IPS-15b (cell line): ENCODE data around the gene TRAPPC3.

ENCODE experiments used
- H3K27me3 ChIP-seq: one replicate; pipeline ENCODE4 v1.6.1; 2013; ENCODE audit warnings: low read length; ENCODE audit not compliant: control insufficient read depth, insufficient read depth
- H3K36me3 ChIP-seq: one replicate; pipeline ENCODE4 v1.6.1; 2013; ENCODE audit warnings: low read length; ENCODE audit not compliant: control insufficient read depth, insufficient read depth
- H3K4me1 ChIP-seq: one replicate; pipeline ENCODE4 v1.6.1; 2013; ENCODE audit warnings: mild to moderate bottlenecking, low read length; ENCODE audit not compliant: control insufficient read depth, insufficient read depth
- H3K4me3 ChIP-seq: one replicate; pipeline ENCODE4 v1.5.1; 2013; ENCODE audit warnings: low read depth, low read length
- H3K9ac ChIP-seq: one replicate; pipeline ENCODE4 v1.6.1; 2013; ENCODE audit warnings: low read depth, mild to moderate bottlenecking, low read length
- H3K9me3 ChIP-seq: one replicate; pipeline ENCODE4 v1.6.1; 2013; ENCODE audit warnings: mild to moderate bottlenecking, low read length; ENCODE audit not compliant: control insufficient read depth, insufficient read depth

TRAPPC3 gene

DNA sequence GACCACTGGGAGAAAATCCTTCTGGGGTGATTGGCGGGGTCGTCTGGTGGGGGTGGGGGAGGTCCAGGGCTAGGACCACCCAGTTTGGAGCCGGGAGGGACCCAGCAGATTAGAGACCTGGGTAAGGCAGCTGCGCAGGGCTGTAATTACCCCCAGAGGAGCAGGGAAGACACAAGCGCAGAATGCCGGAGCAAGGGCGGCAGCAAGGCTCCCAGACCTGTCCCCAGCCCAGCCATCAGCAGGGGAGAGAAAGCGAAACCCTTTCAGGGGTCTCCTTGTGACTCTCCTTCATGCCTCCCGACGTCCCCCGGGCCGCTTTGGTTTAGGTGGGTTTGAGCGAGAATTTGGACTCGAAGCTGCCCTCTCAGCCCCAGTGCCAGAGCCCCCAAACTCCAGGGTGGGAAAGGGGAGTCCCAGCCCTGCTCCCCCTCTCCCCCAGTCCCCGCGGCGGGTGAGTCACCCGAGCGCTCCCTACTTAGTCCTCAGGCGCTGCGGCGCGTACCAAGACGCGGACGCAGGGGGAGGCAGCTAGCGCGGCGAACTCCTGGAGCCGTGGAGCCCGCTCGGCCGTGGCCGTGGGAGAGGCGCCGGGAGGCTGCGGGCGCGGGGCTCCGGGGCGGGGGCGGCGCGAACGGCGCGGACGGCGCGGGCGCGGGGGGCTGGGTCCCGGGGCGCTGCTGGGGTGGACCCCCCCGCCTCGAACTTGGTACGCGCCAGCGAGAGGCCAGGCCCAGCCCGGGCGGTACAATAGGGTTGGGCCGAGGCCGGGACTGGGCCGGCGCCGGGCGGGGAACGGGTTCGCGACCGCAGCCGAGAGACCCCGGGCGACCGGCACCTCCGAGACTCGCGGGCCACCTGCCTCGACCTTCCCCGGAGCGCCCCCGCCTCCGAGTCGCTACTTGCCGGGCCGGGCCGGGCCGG is 6.4 kb upstream of the TRAPPC3 start, which contains the start of gene MAP7D1:
Gene MAP7D1 (plus strand): TSS at position 753 of the 921 bp plus-strand sequence. CDS start 258 bp downstream, outside the sequence.
- Histone ChIP-seq H3K9me3 (no peaks in the 10 kb centered on the region), H3K4me3 (peak within 1 kb of the TSS; percentile 74), H3K27me3 (peaks cover 51% of the 10 kb centered on the region), H3K36me3 (no peaks in the 10 kb centered on the region), H3K9ac (peak within 1 kb of the TSS; percentile 24), H3K4me1 (peaks cover 6% of the 10 kb centered on the region)

DNA sequence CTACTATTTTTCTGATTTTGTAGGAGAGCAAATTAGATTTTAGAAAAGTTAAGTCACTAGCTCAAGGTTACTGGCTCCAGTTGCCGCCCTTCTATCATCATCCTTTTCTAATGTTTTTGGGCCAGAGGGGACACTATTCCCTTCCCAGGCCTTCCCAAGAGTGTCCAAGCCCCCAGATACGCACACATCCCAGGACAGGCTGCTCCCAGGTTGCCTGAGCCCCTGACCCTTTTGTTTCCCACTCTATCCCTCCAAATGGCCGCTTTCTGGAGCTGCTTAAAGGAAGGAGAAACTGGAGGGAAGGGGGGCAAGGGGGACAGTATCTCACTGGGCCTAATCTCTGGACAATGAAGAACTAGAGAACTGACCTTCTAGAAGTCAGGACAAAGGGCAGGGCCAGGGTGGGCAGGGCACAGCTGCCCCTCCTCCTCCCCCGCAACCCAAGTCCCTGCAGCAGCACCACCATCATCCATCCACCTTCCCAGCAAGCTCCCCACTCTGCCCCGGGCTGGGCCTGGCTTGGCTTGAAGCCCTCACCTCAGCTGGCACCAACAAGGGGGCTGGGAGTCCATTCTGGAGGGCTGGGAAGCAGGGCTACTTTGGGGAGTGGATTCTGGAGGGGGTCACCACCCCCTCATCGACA is 5.6 kb upstream of the TRAPPC3 start:
- Histone ChIP-seq H3K9me3 (no peaks in the 10 kb centered on the region), H3K27me3 (peaks cover 57% of the 10 kb centered on the region), H3K36me3 (no peaks in the 10 kb centered on the region), H3K9ac (no peak overlapping the region), H3K4me3 (peak overlapping the region; percentile 74), H3K4me1 (peaks cover 13% of the 10 kb centered on the region)

DNA sequence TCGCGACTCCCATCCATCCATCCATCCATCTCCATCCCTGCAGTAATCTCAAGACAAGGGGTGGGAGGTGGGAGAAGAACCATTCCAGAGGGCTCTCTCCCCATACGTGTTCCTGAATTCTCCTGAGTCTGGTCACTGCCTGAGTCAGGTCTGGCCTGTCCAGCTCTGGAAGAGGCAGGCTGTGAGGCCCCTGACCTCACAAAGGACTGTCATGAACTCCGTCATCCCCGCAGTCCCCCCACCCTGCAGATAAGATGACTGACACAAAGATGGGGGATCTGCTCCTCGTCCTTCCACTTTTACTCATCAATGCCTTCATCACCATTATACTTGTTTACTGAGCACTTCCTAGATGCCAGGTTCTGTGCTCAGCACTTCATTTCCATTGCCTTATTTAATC is 5.0 kb upstream of the TRAPPC3 start:
- H3K27me3 ChIP-seq = peaks cover 59% of the 10 kb centered on the region
- peaks cover 14% of the 10 kb centered on the region for H3K4me1 ChIP-seq
- no peak overlapping the region for H3K9ac ChIP-seq
- H3K36me3 ChIP-seq = no peaks in the 10 kb centered on the region
- H3K9me3 ChIP-seq = no peaks in the 10 kb centered on the region
- H3K4me3 ChIP-seq = no peak overlapping the region

DNA sequence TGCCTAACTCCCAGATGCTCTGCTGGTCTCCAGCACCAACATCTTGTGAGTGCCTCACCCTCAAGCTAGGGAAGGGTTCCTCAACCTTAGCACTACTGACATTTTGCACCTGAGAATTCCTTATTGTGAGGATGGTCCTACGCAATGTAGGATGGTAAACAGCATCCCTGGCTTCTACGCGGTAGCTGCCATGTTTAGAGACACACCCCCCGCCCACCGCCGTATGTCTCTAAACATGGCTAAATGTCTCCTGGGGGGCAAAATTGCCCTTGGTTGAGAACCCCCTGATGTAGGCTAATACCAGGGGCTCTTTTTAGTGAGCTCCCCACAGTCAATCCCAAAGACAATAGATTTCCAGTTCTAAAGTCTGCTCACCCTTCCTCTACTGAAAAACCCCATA is 4.2 kb upstream of the TRAPPC3 start:
- Histone ChIP-seq H3K4me3 (no peak overlapping the region), H3K36me3 (no peaks in the 10 kb centered on the region), H3K27me3 (peaks cover 56% of the 10 kb centered on the region), H3K9ac (no peak overlapping the region), H3K9me3 (no peaks in the 10 kb centered on the region), H3K4me1 (peaks cover 14% of the 10 kb centered on the region)

DNA sequence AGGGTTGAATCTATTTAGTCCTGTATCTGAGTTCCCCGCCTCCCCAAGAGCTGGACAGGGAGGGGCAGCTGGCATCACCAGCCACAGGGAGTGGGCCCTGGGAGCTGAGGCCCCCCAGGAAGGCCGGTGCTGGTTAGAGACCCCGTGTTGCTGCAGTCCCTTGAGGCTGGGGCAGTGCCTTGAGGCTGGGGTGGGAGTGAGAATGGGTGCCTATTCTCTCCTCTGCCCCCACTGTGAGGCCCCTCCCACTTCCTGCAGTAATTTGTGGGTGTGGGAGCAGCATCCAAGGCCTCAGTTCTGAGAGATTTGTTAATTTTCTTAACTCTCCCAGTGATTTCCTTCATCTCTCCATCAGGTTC is 2.5 kb upstream of the TRAPPC3 start:
- Histone ChIP-seq H3K36me3 (no peaks in the 10 kb centered on the region), H3K4me1 (peaks cover 10% of the 10 kb centered on the region), H3K9ac (no peak overlapping the region), H3K9me3 (no peaks in the 10 kb centered on the region), H3K27me3 (peaks cover 47% of the 10 kb centered on the region), H3K4me3 (no peak overlapping the region)

DNA sequence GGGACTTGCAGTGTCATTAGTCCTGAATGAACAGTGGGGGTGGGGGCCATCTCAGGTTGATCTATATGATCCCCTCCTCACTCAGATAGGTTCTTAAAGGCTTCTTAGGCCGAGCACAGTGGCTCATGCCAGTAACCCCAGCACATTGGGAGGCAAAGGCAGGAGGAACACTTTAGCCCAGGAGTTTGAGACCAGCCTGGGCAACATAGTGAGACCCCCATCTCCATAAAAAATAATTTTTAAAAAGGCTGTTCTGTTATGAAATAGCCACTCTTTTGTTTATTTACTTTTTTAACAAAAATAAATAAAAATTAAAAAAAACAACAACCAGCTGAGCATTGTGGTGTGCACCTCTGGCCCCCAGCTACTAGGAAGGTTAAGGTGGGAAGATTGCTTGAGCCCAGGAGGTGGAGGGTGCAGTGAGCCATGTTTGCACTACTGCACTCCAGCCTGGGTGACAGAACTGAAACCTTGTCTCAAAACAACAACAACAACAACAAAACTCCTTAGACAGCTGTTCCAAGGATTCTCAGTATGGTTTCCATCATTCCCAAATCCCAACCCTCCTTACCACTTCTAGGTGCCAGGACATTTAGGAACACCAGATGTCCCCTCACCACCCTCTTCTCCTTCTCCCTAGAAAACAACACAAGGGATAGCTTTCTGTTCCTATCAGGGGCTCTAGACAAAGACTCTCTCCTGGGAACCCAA is 2.0 kb upstream of the TRAPPC3 start:
- H3K4me3 ChIP-seq = peak overlapping the region; percentile 18
- peaks cover 10% of the 10 kb centered on the region for H3K4me1 ChIP-seq
- H3K27me3 ChIP-seq = peaks cover 47% of the 10 kb centered on the region
- H3K36me3 ChIP-seq = no peaks in the 10 kb centered on the region
- H3K9me3 ChIP-seq = no peaks in the 10 kb centered on the region
- H3K9ac ChIP-seq = no peak overlapping the region

DNA sequence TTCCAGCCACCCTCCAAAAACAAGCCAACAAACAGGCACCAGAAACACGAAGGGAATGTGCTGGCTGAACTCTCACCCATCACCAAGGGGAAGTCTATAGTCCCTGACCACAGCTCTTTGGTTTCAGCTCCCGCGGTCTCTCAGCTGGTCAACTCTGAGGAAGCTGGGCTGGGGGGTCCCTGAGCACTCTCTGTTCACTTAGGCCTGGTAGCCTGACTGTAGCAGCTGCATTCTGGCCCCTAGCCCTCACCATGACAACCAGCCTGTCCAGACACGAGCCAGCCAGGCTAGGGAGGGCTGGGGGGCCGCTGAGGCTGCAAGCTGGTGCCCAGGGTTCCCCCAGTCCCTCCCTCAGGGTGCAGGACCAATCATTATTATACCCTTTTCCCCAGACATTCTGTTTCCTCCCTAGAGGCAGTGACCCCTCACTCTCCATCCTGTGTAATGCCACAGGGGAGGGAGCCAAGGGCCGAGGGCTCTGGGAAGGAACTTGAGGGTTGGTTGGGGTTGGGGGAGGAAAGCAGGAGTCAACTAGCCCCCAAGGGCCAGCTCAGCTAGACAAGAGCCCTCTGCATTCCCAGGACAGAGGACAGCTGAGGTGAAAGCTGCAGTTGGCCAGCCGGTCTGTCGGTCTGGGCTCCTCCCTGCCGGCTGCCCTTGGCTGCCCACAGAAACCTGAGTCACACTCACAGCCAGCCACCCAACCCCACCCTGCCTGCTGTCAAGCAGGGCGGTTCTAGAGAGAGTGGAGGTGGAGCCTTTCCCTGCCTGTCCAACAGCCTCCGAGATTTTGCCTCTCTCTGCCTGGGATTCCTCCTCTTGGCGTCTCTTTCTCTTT is 1.2 kb upstream of the TRAPPC3 start:
- Histone ChIP-seq H3K9ac (no peak overlapping the region), H3K4me3 (peak overlapping the region; percentile 18), H3K4me1 (peaks cover 10% of the 10 kb centered on the region)

DNA sequence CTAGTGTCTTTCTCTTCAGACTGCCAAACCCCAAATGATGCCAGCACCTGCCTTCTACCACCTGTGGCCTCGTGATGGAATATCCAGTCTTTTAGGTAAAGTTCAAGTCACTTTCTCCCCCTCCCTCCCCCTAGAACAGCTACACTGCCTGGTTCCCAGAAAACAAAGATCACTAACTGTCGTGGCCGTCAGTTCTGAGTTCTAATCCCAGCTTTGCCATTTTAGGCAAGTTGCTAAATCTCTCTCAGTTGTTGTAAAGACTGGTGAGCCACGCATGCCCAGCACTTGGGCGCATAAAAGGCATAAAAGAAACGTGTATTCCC is 648 bp upstream of the TRAPPC3 start:
- H3K36me3 ChIP-seq = no peaks in the 10 kb centered on the region
- peaks cover 44% of the 10 kb centered on the region for H3K27me3 ChIP-seq
- peaks cover 10% of the 10 kb centered on the region for H3K4me1 ChIP-seq
- H3K9ac ChIP-seq = no peak overlapping the region
- no peaks in the 10 kb centered on the region for H3K9me3 ChIP-seq
- H3K4me3 ChIP-seq = peak overlapping the region; percentile 48

More for the DNA sequence above, 1.2 kb upstream of the TRAPPC3 start:
- peaks cover 47% of the 10 kb centered on the region for H3K27me3 ChIP-seq
- H3K9me3 ChIP-seq = no peaks in the 10 kb centered on the region
- H3K36me3 ChIP-seq = no peaks in the 10 kb centered on the region

DNA sequence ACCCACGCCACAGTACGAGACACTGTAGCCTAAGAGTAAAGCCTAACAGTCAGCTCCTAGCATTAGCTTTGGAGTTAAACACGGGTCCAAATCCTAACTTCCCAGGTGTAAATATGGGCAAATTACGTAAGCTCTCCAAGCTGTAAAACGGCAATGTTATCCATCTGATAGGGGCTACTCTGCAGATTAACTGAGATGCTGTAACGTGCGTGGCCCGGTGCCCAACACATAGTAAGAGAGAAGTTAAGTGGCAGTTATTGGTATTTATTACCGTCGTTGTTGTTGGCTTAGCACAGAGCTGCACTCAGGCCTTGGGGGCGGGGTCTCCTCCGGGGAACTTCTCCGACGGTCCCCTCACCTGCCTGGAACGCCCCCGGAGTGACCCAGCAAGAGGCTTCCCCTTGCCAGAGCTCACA is 457 bp downstream of the TRAPPC3 start:
- H3K4me3 ChIP-seq = peak overlapping the region; percentile 99
- no peaks in the 10 kb centered on the region for H3K9me3 ChIP-seq
- H3K36me3 ChIP-seq = no peaks in the 10 kb centered on the region
- H3K27me3 ChIP-seq = peaks cover 33% of the 10 kb centered on the region
- H3K4me1 ChIP-seq = peaks cover 8% of the 10 kb centered on the region
- H3K9ac ChIP-seq = peak overlapping the region; percentile 92

DNA sequence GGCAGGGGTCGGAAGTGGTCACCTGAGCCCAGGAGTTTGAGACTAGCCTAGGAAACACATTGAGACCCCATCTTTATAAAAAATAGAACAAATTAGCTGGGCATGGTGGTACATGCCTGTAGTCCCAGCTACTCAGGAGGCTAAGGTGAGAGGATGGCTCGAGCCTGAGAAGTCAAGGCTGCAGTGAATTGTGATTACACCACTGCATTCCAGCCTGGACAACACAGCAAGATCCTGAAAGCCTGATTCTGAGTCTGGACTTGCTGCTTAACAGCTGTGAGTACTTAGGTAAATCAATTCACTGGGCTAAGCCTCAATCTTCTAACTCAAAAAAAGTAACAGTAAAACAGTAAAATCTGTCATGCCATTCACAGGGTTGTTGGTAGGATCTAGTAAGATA is 4.9 kb downstream of the TRAPPC3 start:
- peaks cover 3% of the 10 kb centered on the region for H3K36me3 ChIP-seq
- H3K9ac ChIP-seq = no peak overlapping the region
- H3K27me3 ChIP-seq = no peaks in the 10 kb centered on the region
- H3K9me3 ChIP-seq = no peaks in the 10 kb centered on the region
- H3K4me1 ChIP-seq = no peaks in the 10 kb centered on the region
- H3K4me3 ChIP-seq = no peak overlapping the region

DNA sequence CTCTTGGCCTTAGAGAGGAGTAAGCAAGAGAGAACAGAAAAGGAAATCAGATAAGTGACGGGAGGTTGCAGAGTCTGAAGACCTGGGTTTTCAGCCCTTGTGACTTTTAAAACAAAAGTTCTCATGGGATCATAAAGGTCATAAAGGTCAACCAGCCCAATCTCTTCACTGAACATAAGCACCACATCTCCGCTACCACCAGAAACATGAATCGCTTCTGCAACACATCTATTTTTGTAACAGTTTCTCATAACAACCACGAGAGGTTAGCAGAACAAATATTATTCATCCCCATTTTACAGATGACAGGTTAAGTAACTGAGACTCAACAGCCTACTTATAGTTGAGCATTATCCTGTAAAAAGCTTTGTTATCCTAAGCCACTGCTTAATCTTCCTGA is 5.9 kb downstream of the TRAPPC3 start:
- Histone ChIP-seq H3K4me1 (no peaks in the 10 kb centered on the region), H3K9ac (no peak overlapping the region)

More for the DNA sequence above, 5.9 kb downstream of the TRAPPC3 start:
- Histone ChIP-seq H3K27me3 (no peaks in the 10 kb centered on the region), H3K36me3 (peaks cover 3% of the 10 kb centered on the region), H3K4me3 (no peak overlapping the region), H3K9me3 (no peaks in the 10 kb centered on the region)
